ENCODE results near the gene ERVFRD-1. TPM values are rescaled to one million over a fixed set of nuclear protein-coding genes. Genes with fewer than 3 reads are reported as not detected.
A peak's percentile ranks its signal among the peaks of the same experiment; 100 is the strongest.

Gene ERVFRD-1
- polyA plus RNA-seq, 2 of the 4 experiments (the other 2 are of a cell fraction): not detected

GRCh38 chr6:11123978-11124377 is 12.5 kb upstream of the ERVFRD-1 start:
- WGBS (ENCODE audit: missing lambda C conversion rate): 83% methylated on average over 2 of the region's 2 CpGs
- no peak overlapping the region for H3K4me2 ChIP-seq

GRCh38 chr6:11122380-11122779 is 10.9 kb upstream of the ERVFRD-1 start:
- 92% methylated on average over 1 of the region's 1 CpG for WGBS (ENCODE audit: missing lambda C conversion rate)
- H3K9me3 ChIP-seq: no peaks in the 10 kb centered on the region
- H3K27ac ChIP-seq: no peak overlapping the region
- ChIA-PET POLR2A (no interaction called here), CTCF (no interaction called here)
- H3K4me3 ChIP-seq: no peak overlapping the region
- no peak for DNase-seq (ENCODE audit: low read depth in 1 of 2, low spot score in 1 of 2)
- peaks cover 38% of the 10 kb centered on the region for H3K4me1 ChIP-seq
- TF ChIP-seq HMGXB4 (CRISPR knock-in tag; IDR thresholded peaks at IDR 0.05; ENCODE audit: borderline replicate concordance) (no peak), NPAS2 (CRISPR knock-in tag; IDR thresholded peaks at IDR 0.05; ENCODE audit: borderline replicate concordance) (no peak), EP300 (IDR thresholded peaks at IDR 0.05) (no peak)
- ATAC-seq: no peak
- no peak for FAIRE-seq
- no peak overlapping the region for H3K4me2 ChIP-seq

More at GRCh38 chr6:11123978-11124377, 12.5 kb upstream of the ERVFRD-1 start:
- ChIA-PET POLR2A (no interaction called here), CTCF (no interaction called here)
- TF ChIP-seq TP53 (CRISPR knock-in tag; IDR thresholded peaks at IDR 0.05) (no peak), E2F6 (IDR thresholded peaks at IDR 0.05; ENCODE audit: borderline replicate concordance, low read depth) (no peak), RARB (CRISPR knock-in tag; IDR thresholded peaks at IDR 0.05) (no peak)
- ATAC-seq: peak in 1 of 2 experiments; percentile 34; a peak in 1 of 6 replicates
- no peak overlapping the region for H3K4me3 ChIP-seq
- peaks cover 43% of the 10 kb centered on the region for H3K4me1 ChIP-seq
- FAIRE-seq: no peak
- no peak for DNase-seq (ENCODE audit: low read depth in 1 of 2, low spot score in 1 of 2)
- no peak overlapping the region for H3K27ac ChIP-seq
- H3K9me3 ChIP-seq: no peaks in the 10 kb centered on the region

GRCh38 chr6:11121851-11122250 is 10.3 kb upstream of the ERVFRD-1 start:
- Histone ChIP-seq H3K4me3 (no peak overlapping the region), H3K9me3 (no peaks in the 10 kb centered on the region), H3K4me1 (peaks cover 37% of the 10 kb centered on the region), H3K27ac (no peak overlapping the region), H3K4me2 (no peak overlapping the region)
- ChIA-PET POLR2A (no interaction called here), CTCF (no interaction called here)
- FAIRE-seq (no peak), ATAC-seq (no peak), DNase-seq (ENCODE audit: low read depth in 1 of 2, low spot score in 1 of 2) (no peak)
- WGBS (ENCODE audit: missing lambda C conversion rate): 88% methylated on average over 2 of the region's 2 CpGs
- TF ChIP-seq CEBPB (IDR thresholded peaks at IDR 0.05) (no peak), MAFK (IDR thresholded peaks at IDR 0.05; ENCODE audit: partially characterized antibody) (no peak), NPAS2 (CRISPR knock-in tag; IDR thresholded peaks at IDR 0.05; ENCODE audit: borderline replicate concordance) (no peak), REST (IDR thresholded peaks at IDR 0.05) (no peak), EHMT2 (IDR thresholded peaks at IDR 0.05; ENCODE audit: low read depth) (no peak), SREBF2 (IDR thresholded peaks at IDR 0.05) (no peak), HDAC2 (IDR thresholded peaks at IDR 0.05) (no peak), TFCP2L1 (CRISPR knock-in tag; IDR thresholded peaks at IDR 0.05) (no peak), CHD4 (IDR thresholded peaks at IDR 0.05; ENCODE audit: borderline replicate concordance) (no peak), POLR2AphosphoS2 (conservative IDR thresholded peaks at IDR 0.05; ENCODE audit: low read length) (no peak), MAX (IDR thresholded peaks at IDR 0.05) (no peak), JUNB (IDR thresholded peaks at IDR 0.05) (no peak), NFE2L2 (conservative IDR thresholded peaks at IDR 0.05; ENCODE audit: low read length) (no peak), HOXB13 (CRISPR knock-in tag; IDR thresholded peaks at IDR 0.05; ENCODE audit: low read depth) (no peak), RNF2 (IDR thresholded peaks at IDR 0.05; ENCODE audit: borderline replicate concordance, low read depth) (no peak), JUN (IDR thresholded peaks at IDR 0.05) (no peak)

Measured in A549 (cell line).